ENCODE results near the gene PMVK. TPM values are rescaled to one million over a fixed set of nuclear protein-coding genes. Genes with fewer than 3 reads are reported as not detected.

Gene PMVK
- total and polyA plus RNA-seq, 2 of the 8 experiments (the other 6 are each of a cell fraction or from before 2014, with no cell fraction given) = 23.8 to 26.5 TPM

GRCh38 chr1:154948079-154948478, 11.6 kb upstream of the PMVK start (continued):
- TF ChIP-seq HDAC6 (IDR thresholded peaks at IDR 0.05; ENCODE audit: low read depth, low read length) (no peak), CEBPB (IDR thresholded peaks at IDR 0.05; ENCODE audit: low read depth, low read length) (no peak), NRF1 (IDR thresholded peaks at IDR 0.05; ENCODE audit: low read depth, low read length) (no peak), POU5F1 (IDR thresholded peaks at IDR 0.05; ENCODE audit: low read depth, low read length) (no peak)

Measured in H1 (cell line).